ENCODE data around the gene LEF1.

Gene LEF1

DNA sequence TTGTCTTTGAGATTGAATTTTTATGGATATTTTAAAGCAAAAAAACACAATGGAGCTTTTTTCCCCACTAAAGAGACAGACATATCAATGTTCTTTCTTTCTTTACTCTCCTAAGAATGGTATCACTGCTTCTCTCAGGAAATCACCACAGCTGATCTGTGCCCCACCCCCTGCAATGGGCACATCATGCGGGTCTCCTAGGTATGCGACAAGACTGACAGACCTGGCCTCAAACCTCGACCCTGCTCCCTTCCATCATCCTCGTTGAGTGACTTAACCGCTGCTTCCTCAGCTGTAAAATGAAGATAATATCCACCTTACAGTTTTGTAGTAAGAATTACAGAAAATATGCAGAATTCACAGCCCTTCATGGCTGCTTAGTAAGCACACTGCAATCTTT lies 58.3 kb downstream of the LEF1 start:
- DNase-seq (ENCODE audit: low spot score) = no peak

DNA sequence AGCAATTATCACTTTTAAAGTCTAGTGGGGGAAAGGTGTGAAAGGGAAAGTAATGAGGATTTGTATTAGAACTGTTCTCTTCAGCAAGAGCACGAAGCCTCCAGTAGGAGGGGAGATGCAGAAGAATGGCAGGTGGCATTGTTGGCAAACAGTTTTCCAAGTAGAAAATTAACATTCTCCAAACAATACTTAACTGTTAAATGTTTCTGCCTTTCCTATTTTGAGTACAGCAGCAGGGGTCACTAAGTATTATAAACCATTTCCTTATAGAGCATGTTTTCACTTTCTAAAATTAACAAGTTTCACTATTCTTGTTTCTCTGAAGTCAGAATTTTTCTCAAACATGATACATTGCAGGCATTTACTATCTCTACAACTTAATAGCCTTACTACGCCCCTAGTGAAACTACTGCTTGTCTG lies 58.7 kb downstream of the LEF1 start:
- DNase-seq (ENCODE audit: low spot score) = no peak

DNA sequence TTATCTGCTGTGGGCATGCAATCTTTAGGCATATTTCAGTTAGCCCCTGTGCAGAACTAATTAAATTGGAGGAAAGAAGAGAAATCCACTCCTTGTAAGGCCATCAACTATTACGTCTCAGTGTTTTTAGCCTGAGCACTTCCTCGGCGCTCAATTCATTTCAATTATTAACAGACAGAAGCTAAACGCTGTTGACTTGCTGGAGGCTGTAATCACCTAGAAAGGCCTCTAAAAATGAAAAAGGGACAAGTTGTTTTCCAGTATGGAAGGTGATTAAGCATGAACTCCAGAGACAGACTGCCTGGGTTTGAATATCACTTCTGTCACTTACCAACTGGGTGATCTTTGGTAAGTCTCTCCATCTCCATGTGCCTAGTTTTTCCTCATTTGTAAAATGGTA lies 59.6 kb downstream of the LEF1 start:
- no peak for DNase-seq (ENCODE audit: low spot score)

DNA sequence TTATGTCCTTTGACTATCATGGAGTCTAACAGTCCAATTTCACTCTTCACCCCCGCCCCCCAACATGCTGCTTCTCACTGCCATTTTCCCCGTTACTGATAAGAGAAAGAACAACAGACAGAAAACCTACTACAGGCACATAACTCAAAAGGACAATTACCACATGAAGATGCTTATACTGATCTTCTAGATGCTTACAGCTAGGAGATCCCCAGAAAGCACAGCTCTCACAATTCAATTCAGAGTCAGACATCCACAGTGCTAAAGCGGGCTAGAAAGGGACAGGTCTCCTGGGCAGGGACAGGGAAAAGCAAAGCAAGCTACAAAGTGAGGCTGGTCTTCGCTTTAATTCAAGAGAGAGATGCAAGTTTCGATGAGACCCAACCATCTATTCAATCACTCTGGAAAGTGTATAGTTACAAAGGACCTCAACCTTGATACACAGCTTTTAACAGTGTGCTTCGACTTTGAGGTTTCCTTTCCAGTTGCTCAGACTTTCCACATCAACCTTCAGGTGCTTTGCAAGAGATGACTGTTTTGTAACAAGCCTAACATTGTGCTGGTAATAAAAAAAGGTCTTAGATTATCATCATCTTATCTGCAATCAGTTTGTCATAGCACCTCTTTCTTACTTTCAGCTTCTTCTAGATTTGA lies 60.9 kb downstream of the LEF1 start:
- DNase-seq (ENCODE audit: low spot score) = no peak

DNA sequence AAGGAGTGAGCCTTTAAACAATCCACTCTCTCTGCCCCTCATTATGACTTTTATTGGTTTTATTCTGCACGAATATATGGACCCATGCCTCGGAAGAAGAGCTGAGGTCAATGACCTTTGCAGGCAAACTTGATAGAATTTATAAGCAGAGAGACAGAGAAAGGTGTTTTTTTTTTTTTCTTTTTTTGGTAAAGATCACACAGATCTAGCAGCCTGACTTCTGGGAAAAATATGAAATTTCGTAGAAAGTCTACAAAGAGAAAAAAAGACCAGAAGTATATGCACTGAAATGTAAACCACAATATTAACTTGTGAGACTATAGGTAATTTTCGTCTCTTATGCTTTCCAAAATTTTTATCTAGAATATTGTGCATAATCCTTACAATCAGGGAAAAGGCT lies 61.6 kb downstream of the LEF1 start:
- no peak for DNase-seq (ENCODE audit: low spot score)

DNA sequence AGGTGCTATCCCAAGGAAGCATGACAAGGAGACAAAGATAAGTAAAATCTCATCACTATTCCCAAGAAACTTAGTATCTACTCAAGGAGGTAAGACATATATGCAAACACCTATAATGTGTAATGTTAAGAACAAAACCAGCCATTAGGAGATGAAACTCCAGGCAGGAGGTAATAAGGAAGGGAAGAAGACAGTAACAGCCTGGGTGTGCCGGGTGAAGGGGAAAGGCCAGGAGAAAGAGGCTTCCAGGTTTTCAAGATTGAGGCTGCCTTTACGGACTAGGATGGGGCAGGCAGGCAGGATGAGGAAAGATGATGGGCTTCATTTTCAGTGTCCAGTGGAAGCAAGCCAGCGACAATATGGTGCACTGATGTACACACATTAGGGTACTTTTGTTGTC lies 62.5 kb downstream of the LEF1 start:
- no peak for DNase-seq (ENCODE audit: low spot score)

DNA sequence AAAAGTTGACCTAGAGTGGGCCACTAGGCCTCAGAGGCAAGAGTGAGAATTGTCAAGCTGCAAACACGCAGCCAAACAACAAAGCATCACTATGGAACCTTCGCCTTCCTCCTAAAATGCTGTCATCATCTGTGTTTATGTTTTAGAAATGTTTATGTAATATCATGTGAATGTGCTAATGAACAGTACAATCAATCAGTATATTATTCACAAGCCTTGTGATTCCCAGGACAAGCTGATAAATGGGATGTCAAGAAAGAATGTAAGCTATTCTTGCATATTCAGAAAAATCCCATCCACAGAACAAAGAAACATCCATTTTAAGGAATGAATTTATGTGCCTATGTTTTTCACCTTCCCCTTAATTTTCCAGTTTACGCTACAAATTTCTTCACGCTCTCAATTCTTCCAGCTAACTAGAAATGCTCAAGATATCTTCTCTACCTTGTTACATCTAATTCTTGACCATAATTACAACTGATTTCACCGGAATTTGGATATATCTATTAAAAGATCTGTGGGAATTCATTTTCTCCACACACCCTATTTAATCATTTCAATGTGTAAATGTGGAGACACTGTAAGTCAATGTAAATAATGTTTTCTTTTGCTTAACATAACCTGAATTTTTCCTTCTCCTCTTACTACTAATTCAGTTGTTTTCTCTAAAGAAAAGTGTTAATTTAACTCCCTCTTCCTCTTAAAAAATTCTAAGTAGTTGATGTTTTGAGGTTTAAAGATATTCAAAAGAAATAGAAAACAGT lies 65.5 kb downstream of the LEF1 start:
- no peak for DNase-seq (ENCODE audit: low spot score)

DNA sequence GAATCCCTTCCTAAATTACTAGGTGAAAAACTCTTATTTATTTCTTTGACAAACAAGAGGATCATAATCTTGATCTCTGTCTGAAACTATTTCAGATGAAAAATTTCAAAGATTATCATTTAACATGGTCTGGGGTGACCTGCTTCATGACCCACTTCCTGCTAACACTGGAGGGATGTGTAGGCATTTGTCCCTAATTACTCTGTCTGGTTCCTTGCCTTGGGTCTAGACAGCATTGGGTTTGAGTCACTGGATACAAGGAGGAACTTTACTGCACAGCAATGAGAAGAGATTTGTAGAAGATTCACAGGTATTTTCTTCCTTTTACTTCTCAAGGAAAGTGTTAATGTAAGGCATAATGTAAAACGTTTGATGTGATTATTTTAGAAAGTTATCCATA lies 67.9 kb downstream of the LEF1 start:
- no peak for DNase-seq (ENCODE audit: low spot score)

DNA sequence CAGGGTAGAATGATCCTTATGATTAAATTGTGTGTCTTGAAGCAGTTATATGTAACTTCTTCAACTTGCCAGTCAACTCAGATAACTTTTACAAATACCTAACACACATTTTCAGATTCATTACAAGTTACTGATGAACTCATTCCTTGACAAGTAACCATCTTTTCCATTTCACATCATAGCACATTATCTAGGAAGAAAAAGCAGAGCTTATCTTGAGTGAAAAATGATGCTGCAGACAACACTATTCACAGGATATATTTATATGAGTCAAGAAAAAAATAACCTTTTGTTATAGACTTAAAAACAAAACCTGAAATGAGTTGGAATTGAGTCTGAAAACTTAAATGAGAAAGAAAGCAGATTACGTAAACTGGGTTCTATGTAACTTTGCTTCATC lies 68.9 kb downstream of the LEF1 start:
- DNase-seq (ENCODE audit: low spot score) = no peak

DNA sequence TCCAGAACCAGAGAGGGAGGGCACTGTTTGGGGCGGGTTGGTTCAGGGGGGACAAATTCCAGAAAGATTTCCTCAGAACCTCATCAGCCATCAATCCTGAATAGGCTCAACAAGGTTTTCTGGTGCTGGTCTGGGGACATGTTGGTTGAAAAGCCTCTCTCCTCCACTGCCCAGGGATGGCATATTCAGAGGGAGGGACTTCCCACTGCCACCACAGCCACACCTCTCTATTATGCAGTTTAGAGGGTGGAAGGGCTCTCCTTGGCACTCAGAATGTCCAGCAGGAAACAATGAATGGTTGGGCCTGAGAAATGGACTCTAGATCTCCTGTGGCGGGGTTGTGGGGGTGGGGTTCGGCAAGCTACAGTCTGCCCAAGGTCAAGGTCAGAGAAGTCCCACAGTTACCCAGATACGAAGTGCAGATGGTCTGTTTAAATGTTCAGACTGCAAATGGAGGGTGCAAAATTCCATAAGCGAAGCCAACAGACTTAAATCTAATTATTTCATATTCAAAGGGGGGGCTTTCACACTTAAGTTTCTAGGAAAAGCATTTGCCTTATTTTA lies 70.7 kb downstream of the LEF1 start:
- DNase-seq (ENCODE audit: low spot score) = no peak

DNA sequence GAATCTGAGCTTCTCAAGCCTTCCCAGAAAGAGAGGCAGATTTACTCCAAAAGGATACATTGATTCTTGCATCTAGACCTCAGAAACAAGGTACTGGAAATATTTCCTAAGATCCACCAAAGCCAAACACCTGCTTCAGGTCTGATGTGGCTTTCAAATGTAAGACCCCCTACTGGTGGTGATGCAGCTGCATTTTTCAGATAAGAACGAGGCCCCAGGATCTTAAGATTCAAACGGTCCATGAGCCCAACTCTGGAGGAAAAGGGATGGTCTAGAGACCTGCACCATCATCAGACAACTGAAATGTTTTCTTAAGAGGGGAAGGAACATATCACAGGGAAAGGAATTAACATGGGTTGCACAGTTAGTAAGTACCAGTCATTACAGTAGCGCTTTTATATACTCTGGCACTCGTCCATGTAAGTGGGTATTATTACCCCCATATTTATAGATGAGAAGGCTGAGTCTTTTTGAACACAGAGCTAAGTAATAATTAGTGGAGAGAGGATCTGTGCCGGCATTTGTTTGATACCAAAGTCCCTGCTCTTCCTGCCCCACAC lies 73.7 kb downstream of the LEF1 start:
- DNase-seq (ENCODE audit: low spot score) = no peak

DNA sequence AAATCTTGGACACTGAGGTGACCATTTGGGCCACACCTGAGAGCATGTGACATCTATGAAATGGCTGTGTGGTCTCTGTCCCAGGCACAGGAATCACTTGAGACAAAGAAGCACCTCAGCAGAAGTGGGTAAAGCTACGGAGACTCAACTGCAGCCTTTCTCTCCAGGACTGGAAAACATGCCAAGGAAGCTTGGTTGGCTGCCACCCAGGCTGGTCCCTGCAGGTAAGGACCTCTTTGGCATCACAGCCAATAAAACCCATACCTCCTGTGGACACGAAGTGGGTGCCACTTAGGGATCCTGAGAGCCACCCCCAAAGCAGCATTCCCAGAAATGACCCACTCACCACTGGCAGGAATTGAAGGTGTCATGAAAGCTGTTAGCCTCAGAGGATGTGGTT lies 74.6 kb downstream of the LEF1 start:
- DNase-seq (ENCODE audit: low spot score) = no peak

DNA sequence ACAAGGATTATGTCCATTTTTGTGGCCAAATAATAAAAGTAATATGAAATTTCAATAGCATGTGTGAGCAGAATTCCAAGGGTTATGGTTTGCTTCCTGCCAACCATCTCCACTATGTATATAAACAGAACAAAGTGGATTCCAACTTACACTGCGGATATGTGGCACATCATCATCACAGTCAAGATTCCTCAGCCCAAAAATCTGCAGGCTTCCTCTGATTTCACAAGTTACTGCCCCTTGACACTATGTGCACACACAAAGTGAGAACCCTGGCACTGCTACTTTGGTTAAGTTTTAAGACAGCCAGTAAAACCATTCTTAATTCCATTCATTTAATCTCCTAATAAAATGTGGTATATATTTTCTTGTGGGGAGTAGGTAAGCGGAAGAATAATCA lies 76.4 kb downstream of the LEF1 start:
- DNase-seq (ENCODE audit: low spot score) = no peak

DNA sequence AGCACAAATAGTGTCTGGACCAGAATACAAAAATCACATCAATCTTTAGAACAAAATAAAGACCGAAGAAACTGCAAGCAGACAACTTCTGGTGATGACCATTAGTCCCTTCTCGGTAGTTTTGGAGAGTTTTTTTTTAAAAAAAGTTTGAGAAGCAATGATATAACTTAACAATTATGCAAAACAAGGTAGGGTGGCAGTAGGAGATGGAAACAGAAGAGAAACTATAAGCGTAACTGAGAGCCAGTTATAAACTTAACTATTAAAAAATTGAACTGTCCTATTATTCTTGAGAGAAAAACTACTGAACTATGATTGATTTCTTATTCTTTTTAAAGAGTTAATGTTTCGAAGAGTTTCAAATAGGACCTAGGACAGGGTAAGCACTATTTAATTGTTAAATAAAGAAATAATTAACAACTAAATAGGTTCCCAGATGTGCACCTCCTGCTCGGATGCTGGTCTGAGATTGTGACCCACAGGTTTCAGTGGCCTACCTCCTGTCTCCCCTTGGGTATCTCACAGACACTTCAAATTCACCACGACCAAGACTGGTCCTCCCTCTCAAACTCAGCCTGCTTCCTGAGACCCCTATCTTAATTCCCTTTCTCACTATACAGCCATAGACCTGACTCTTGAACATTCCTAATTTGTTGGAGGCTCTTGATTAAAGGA lies 81.3 kb downstream of the LEF1 start:
- no peak for DNase-seq (ENCODE audit: low spot score)

DNA sequence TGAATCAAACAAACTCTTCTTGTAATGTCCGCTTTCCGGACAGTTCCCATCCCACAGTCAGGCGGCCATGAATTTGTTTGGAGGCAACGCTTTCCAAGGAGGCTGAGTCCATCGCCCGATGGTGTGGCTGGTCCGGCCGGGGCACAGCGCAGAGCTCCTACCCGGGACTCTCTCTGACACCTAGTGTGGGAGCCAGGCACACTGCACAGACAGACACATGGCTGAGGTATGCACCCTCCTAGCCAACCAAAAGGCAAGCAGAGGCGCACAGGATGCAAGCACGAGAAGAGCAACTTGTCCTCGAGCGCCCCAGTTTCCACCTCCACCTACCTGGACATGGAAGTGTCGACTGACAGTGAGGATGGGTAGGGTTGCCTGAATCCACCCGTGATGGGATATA lies 87.5 kb downstream of the LEF1 start:
- no peak for DNase-seq (ENCODE audit: low spot score)

DNA sequence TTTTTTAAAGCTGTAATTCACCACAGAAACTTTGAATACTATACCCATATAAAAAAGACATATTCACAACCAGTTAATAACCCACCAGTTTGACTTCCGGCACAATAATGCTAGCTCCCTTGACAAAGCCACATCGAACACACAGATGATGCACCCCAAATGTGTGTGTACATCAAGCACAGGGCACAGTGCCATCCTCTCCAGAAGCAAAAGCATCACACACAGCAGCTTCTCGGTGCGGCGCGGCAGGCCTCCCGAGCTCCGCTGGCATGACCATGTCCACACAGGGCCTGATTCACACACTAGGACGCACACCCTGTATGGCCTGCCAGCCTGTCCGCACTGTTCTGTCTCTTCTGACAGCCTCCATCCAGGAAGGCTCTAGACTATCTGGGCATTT lies 88.0 kb downstream of the LEF1 start:
- no peak for DNase-seq (ENCODE audit: low spot score)

DNA sequence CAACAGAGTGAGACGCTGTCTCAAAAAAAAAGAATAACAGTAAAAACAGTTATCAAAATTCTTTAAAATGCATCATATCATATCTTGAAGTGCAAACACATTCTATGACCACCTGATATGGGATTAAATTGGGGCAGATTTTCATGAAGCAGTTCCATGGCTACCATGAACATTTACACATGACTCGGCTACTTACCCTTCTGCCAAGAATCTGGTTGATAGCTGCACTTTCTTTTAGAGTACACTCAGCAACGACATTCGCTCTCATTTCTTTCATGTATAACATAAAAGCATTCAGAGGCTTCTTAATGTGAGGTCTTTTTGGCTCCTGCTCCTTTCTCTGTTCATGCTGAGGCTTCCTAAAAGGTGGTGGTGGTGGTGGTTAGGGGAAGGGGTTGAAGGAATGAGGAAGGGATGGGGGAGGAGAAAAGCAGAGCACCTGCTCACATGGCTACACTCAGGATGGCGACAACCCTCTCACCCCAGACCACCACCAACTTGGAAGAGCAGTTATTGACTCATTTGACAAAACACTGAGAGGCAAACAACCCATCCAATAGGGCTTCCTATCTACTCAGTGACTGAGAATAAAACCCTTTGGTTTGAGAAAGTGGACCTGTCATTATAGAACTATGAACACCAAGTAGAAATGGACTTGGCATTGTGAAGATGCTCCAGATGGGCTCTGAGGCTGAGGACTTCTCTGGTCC lies 90.6 kb downstream of the LEF1 start:
- DNase-seq (ENCODE audit: low spot score) = no peak

DNA sequence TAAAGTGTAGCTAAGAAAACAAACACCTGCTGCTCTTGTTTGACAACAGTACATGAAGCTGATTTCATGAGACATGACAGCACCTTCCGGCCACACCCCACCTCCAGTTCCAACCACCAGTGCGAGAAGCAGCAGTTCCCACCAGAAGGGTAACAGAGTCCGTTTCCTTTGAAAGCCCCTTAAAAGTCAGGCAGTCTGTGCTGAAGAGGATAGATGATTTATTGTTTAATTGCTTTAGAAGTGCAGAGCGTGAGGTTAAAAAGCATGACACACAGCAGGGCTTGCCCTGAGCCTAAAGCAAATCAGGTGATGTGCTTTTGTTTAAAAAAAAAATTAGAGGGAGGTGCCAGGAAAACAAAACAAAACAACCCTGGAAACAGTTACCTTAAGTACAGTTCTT lies 96.4 kb downstream of the LEF1 start:
- DNase-seq (ENCODE audit: low spot score) = no peak

DNA sequence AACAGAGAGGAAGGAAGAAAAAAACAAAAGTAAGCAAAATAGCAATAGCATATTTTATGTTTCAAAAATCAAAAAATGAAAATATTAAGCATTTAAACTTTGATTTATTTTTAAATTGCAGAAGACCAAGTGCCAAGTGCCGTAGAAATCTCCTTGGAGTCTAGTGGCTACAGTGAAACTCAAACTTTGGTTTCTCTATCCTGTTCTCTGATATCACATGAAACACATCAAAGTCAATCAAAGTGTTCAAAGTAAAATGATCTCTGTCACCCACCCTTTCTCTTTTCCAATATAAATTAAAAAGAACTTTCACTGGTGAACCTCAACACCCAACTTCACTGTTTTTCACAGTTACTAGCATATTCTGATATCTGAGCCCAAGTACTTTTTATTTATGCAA lies 98.0 kb downstream of the LEF1 start:
- no peak for DNase-seq (ENCODE audit: low spot score)

DNA sequence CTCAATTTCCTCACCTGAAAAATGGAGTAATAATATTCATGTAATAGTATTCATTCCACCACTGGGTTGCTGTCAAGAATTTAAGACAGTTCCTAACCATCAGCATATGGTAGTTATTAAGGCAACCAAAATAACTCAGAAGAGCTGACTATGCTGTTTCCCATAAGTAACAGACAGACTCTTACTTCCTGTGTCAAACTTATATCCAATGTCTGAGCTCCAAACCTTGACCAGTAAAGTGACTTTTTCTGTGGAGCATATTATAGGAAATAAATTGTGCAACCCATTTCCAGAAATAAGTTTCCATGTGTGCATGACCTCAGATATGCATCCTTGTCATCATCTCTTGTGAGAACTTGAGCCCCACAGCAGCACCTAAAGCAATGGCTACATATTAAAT lies 100.3 kb downstream of the LEF1 start:
- DNase-seq (ENCODE audit: low spot score) = no peak

DNA sequence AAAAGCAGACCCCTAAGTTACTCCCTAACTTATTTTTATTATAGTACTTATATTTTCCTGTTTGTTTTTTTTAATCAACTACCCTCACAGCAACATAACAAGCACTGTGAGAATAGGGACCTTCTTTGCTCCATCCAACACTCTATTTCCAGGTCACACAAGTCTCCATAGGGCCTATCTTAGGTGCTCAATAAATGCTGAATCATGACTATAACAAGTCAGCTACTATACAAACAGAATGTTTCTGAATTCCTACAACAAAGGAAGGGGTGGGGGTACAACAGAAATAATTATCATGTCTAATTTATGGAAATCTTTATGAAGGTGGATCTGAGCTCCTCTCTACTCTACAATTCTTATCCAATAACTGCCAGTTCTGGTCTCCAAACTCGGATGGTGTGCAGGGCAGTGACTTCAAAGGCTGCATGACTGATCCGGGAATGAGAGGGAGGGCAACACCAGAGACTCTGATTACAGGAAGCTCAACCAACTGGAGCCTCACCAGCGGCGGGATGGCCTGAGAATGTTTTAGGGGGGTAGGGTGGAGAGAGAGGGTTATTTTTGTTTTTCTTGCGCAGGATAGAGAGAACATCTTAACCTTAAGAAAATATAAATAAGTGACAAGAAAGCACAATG lies 107.9 kb downstream of the LEF1 start:
- DNase-seq (ENCODE audit: low spot score) = no peak

DNA sequence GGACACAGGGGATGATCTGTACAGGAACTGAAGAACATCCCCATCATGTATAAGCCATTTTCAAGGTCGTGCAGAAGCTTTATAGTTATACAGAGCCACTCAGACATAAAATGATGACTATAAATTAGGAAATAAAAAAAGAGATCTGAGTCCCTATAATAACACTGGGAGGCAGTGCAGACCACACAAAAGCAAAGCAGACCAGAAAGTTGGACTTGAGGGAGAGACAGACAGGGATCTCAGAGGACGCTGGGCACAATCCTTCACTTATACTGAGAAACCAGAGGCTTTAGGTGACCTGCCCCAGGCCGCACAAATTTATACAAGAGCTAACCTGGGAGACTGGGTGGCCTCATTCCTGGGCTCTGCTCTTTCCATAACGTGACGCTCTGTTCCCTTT lies 108.6 kb downstream of the LEF1 start:
- peak; percentile 33 for DNase-seq (ENCODE audit: low spot score)

Measured in globus pallidus (tissue), 1 donor.